H1 (cell line): ENCODE measurements around the gene CA7. TPM values are rescaled to one million over a fixed set of nuclear protein-coding genes. Genes with fewer than 3 reads are reported as not detected.

ENCODE experiments used
- MAX ChIP-seq: IDR thresholded peaks from 2 replicates; pipeline ENCODE4 v1.6.1; 2012; ENCODE audit warnings: inconsistent platforms
- NANOG ChIP-seq: IDR thresholded peaks from 2 replicates; pipeline ENCODE4 v1.6.1; 2011; ENCODE audit warnings: low read length, low read depth, mild to moderate bottlenecking, inconsistent platforms; ENCODE audit not compliant: insufficient read depth, poor library complexity, severe bottlenecking
- RBBP5 ChIP-seq: IDR thresholded peaks from 2 replicates; pipeline ENCODE4 v1.7.1; 2012; ENCODE audit warnings: low read depth, mild to moderate bottlenecking, inconsistent platforms, low read length, moderate library complexity, borderline replicate concordance
- TAF1 ChIP-seq: IDR thresholded peaks from 2 replicates; pipeline ENCODE4 v1.6.1; 2011; ENCODE audit warnings: mild to moderate bottlenecking, low read depth, low read length
- polyA plus RNA-seq, 7 experiments: library from polyadenylated mRNA; depleted of rRNA in 3 of 7; stranded (reverse) in 5 of 7; unstranded in 2 of 7; fragments of >200 nt in 5 of 7; fragments of 200-250 nt in 2 of 7; gene quantifications; 1 replicate in 5 of 7; 2 replicates in 1 of 7; 4 replicates in 1 of 7; pipeline versions ENCODE4 v1.2.1 to v1.2.3, GENCODE V29; 2011 to 2013; ENCODE audit warnings: missing spikeins in 2 of 7, mixed read lengths in 2 of 7
- total RNA-seq: library from RNA; stranded (reverse); fragmentation: NEBNext Ultra II Directional; extraction: Animal tissue kit (Norgen Biotek cat#: 25700); gene quantifications from 2 replicates; pipeline ENCODE4 v1.2.1, GENCODE V29; 2021

CA7 gene
- total and polyA plus RNA-seq, 2 of the 8 experiments (the other 6 are each of a cell fraction or from before 2014, with no cell fraction given): 1.7 to 2.7 TPM

GRCh38 chr16:66878067-66878466 is 33.9 kb downstream of the CA7 start (continued):
- TF ChIP-seq NANOG (no peak), TAF1 (no peak), MAX (no peak), RBBP5 (no peak)
